ENCODE data around the gene TRAPPC1. TPM values are rescaled to one million over a fixed set of nuclear protein-coding genes. Genes with fewer than 3 reads are reported as not detected.
A peak's percentile ranks its signal among the peaks of the same experiment; 100 is the strongest.

The TRAPPC1 gene
- polyA plus RNA-seq, 3 donors: 131 to 171 (median 162) TPM

DNA sequence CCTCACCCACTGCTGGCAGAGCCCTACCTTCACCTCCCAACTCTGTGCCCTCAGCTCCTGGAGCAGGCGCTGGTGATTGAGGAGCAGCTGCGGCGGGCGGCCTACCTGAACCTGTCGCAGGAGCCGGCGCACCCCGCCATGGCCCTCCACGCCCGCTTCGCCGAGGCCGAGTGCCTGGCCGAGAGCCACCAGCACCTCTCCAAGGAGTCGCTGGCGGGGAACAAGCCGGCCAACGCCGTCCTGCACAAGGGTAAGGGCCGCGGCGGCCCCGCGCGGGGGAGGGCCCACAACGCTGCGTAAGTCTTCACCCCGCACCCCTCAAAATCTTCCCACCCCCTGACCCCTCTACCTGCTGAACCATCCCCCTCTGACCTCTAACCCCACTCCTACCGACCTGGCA lies 22.7 kb downstream of the TRAPPC1 start:
- no peak for DNase-seq (ENCODE audit: low read depth in 3 of 3, low spot score in 2 of 3)

DNA sequence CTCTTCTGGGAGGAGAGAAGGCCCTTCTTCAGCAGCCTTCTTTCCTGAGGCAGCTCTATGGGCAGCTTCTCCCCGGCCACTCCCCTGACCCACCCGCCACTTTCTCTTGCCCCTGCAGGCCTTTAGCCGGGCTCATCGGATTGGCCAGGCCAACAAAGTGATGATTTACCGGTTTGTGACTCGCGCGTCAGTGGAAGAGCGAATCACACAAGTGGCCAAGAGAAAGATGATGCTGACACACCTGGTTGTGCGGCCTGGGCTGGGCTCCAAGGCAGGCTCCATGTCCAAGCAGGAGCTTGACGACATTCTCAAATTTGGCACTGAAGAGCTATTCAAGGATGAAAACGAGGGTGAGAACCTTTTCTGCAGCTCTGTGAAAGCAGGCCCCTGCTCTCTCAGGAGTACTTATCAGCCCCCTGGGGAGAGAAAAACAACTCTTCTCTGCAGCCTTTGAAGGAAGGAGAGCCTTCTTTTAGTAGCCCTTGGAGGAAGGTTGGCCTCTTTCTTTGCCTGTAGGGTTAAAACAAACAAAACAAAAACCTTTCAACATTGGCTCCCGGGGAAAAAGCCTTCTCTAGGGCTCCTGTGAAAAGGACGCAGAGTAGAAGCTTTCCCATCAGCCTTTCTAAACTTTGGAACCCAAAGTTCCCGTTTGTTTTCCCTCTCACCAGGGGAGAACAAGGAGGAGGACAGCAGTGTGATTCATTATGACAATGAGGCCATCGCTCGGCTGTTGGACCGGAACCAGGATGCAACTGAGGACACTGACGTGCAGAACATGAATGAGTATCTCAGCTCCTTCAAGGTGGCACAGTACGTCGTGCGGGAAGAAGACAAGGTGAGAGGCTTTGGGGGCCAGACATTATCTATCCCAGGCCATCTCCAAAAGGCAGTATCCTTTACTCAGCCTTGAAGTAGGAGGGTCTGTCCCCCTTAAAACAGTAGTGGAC lies 28.3 kb downstream of the TRAPPC1 start:
- no peak for DNase-seq (ENCODE audit: low read depth in 3 of 3, low spot score in 2 of 3)

- no peak for DNase-seq (ENCODE audit: low read depth in 3 of 3, low spot score in 2 of 3)
Observed at GRCh38 chr17:7897773-7898172, 34.0 kb downstream of the TRAPPC1 start.

DNA sequence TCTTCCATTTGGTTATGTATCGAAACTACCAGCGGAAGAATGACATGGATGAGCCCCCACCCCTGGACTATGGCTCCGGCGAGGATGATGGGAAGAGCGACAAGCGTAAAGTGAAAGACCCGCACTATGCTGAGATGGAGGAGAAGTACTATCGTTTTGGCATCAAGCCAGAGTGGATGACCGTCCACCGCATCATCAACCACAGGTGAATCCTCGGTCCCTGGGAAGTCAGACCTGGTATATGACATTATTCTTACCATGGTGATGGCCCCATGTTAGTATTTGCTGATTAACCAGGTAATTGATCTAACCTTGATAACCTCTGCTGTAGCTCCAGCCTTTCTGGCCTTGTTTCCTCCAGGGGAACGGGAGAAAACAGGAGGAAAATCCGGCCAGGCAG lies 34.7 kb downstream of the TRAPPC1 start:
- no peak for DNase-seq (ENCODE audit: low read depth in 3 of 3, low spot score in 2 of 3)

GRCh38 chr17:7894866-7895265 lies 36.9 kb downstream of the TRAPPC1 start:
- no peak for DNase-seq (ENCODE audit: low read depth in 3 of 3, low spot score in 2 of 3)

DNA sequence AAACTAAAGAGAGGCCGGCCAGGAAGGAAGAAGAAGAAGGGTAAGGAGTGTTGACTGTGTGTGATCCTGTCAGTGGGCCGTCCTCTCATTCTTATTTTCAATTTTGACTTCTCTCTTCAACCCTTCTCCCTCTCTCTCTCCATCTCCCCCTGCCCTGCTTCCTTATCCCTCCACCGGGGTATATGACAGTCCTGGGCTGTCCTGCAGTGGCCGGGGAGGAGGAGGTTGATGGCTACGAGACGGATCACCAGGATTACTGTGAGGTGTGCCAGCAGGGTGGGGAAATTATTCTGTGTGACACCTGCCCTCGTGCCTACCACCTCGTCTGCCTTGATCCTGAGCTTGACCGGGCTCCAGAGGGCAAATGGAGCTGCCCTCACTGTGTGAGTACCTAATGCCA lies 37.5 kb downstream of the TRAPPC1 start:
- DNase-seq (ENCODE audit: low read depth in 3 of 3, low spot score in 2 of 3): no peak

GRCh38 chr17:7893187-7893880 lies 38.4 kb downstream of the TRAPPC1 start:
- DNase-seq (ENCODE audit: low read depth in 3 of 3, low spot score in 2 of 3): no peak

GRCh38 chr17:7889166-7889955 lies 42.4 kb downstream of the TRAPPC1 start:
- DNase-seq (ENCODE audit: low read depth in 3 of 3, low spot score in 2 of 3): peak; percentile 41 to 76 (median 71)

GRCh38 chr17:7888184-7888920 lies 43.4 kb downstream of the TRAPPC1 start, which contains the start of gene CHD3:
Gene CHD3 (plus strand): TSS chr17:7888789. CDS start chr17:7889001, 212 bp downstream.
- DNase-seq (ENCODE audit: low read depth in 3 of 3, low spot score in 2 of 3): no peak

DNA sequence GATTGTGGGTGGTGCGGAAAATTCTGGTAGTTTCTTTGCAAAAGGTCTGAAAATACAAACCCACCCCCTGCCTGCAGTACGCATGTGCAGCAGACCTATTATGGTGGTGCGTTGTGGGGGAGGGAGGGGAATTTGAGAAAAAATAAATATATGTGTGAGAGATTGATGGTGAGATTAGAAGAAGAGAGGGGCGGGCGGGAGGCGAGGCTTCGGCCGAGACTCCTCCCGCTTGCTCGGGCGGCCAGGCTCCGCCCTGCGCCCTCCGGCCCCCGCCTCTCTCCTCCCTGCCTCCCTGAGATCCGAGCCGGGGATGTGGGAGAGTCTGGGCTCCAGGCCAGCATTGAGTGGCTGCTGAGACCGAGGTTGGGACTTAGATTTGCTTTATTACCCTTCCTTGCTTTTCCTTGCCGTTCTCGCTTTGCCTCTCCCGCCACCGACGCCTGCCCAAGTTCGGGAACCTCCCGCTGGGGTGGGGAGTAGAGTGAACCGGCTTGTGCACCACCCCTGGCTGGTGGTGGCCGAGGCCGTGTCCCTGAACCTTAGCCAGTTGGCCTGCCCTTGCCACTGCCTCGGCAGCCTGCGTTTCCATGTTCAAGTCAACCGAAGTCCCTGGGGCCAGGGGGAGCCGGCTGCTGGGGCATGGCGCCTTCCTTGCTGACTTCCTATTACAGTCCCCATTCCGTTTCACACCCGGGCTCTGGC lies 44.1 kb downstream of the TRAPPC1 start:
- DNase-seq (ENCODE audit: low read depth in 3 of 3, low spot score in 2 of 3): peak; percentile 56 to 96 (median 94)

DNA sequence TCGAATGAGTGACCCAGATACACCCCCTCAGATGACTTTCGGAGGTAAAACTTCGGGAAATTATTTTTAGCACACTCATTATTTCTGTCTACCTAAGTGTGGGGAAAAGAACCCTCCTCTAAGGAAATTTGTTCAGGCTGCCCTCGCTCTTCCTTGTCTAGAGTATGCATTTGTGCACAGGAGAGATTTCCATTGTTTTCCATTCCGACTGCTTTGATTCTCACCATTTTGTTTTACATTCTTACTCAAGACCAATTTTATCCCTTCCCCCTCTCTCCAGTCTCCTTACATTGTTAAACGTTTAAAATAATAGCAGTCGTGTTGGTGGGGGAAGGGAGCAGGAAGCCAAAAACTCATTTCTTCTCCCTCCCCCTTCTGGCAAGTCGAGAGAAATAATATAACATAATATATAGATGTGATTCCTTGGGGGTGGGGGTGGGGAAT lies 44.7 kb downstream of the TRAPPC1 start:
- DNase-seq (ENCODE audit: low read depth in 3 of 3, low spot score in 2 of 3): peak in 1 of 3 donors; percentile 93

DNA sequence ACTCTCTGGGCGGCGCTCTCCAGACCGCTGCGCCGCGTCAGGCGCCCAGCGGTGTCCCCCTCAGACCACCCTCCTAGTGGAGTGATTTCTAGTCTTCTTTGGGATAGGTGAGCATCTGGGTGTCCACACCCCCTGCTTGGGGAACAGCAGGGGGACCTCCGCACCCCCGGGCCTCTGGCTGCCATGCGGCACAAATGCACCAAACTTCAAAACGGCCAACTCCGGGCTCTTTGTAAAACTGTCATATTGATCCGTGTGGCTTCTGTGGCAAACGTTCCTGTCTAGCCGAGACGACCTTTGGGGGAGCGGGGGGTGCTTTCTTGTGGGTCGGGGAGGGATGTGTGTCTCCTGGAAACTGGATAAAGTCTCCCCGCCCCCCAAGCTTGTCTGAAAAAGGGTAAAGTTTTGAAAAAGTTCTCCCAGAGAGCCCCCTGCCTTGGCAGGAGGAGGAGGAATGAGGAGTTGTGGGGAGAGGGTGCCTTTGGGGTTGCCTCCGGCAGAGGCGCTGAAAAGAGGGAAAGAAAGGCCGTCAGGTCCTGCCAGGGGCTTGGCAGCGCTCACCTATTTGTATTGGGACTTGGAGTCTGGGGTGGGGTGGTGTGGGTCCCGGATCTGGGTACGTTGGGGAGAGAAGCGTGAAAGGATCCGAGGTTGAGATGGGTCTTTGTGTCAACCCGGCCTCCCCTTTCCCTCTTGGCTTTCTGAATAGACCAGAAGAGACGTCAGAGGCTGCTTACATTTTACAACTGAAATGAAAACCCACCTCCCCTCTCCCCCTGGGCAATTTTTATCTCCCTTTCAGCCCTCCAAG lies 45.3 kb downstream of the TRAPPC1 start:
- DNase-seq (ENCODE audit: low read depth in 3 of 3, low spot score in 2 of 3): peak; percentile 19 to 58 (median 41)

GRCh38 chr17:7885367-7886226 lies 46.1 kb downstream of the TRAPPC1 start:
- DNase-seq (ENCODE audit: low read depth in 3 of 3, low spot score in 2 of 3): peak in 2 of 3 donors; percentile 57 to 68

GRCh38 chr17:7884581-7885366 lies 47.0 kb downstream of the TRAPPC1 start:
- no peak for DNase-seq (ENCODE audit: low read depth in 3 of 3, low spot score in 2 of 3)

- peak in 2 of 3 donors; percentile 44 to 47 for DNase-seq (ENCODE audit: low read depth in 3 of 3, low spot score in 2 of 3)
Observed at GRCh38 chr17:7883781-7884386, 47.9 kb downstream of the TRAPPC1 start.

DNA sequence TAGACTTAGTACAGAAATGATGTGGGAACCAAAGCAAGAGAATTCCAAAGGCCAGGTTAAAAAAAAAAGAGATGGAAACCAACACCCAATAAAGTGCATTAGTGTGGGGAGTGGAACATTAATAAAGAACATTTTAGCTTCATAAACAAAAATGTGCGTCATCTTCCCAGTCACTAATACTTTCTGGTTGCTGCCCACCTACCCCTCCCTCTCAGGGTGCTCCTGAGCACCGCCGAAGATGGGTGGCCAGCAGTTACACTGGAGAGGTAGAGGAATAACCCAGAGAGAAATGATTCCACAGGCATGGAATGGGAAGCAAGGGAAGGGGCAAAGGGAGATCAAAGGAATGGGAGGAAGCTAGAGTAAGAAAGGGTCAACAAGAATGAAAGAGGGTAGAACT lies 49.1 kb downstream of the TRAPPC1 start:
- no peak for DNase-seq (ENCODE audit: low read depth in 3 of 3, low spot score in 2 of 3)

Data from right renal cortex interstitium (tissue), 3 donors.